HepG2 (cell line): ENCODE results near the gene CLTA. TPM values are rescaled to one million over a fixed set of nuclear protein-coding genes. Genes with fewer than 3 reads are reported as not detected.

Experiments
- ARNT ChIP-seq: fragments of 450-650 bp; IDR thresholded peaks from 2 replicates; pipeline ENCODE4 v1.6.1; 2017
- CC2D1A ChIP-seq: sonication (generic); formaldehyde crosslinking; IDR thresholded peaks from 2 replicates; pipeline ENCODE4 v1.8.1; 2023; ENCODE audit warnings: mild to moderate bottlenecking, missing genetic modification reagents
- GMEB1 ChIP-seq: sonication (generic); formaldehyde crosslinking; IDR thresholded peaks from 2 replicates; pipeline ENCODE4 v1.5.1; 2020; ENCODE audit warnings: missing genetic modification reagents, mild to moderate bottlenecking, borderline replicate concordance
- HBP1 ChIP-seq: IDR thresholded peaks from 2 replicates; pipeline ENCODE4 v1.6.1; 2016; ENCODE audit warnings: low read depth, control low read depth
- HOXD1 ChIP-seq: sonication (generic); formaldehyde crosslinking; IDR thresholded peaks from 2 replicates; pipeline ENCODE4 v1.5.0; 2020; ENCODE audit warnings: missing genetic modification reagents
- MBD4 ChIP-seq: IDR thresholded peaks from 2 replicates; pipeline ENCODE4 v1.6.1; 2012; ENCODE audit warnings: low read length, inconsistent platforms, borderline replicate concordance
- MIER3 ChIP-seq: IDR thresholded peaks from 2 replicates; pipeline ENCODE4 v1.6.1; 2016; ENCODE audit warnings: missing compliant biosample characterization, borderline replicate concordance
- NFRKB ChIP-seq: fragments of 450-650 bp; IDR thresholded peaks from 2 replicates; pipeline ENCODE4 v1.6.1; 2017
- PPARG ChIP-seq: conservative IDR thresholded peaks from 2 replicates; pipeline ENCODE4 v1.6.1; 2016; ENCODE audit warnings: missing biosample characterization, missing genetic modification reagents
- PRDM4 ChIP-seq: sonication (generic); formaldehyde crosslinking; IDR thresholded peaks from 2 replicates; pipeline ENCODE4 v1.9.0; 2021; ENCODE audit warnings: missing genetic modification reagents, borderline replicate concordance
- RBM39 ChIP-seq: fragments of 200-400 bp; formaldehyde crosslinking; IDR thresholded peaks from one replicate; pipeline ENCODE4 v1.6.1; 2018; ENCODE audit warnings: antibody characterized with exemption, mild to moderate bottlenecking, low read depth, low read length; ENCODE audit not compliant: poor library complexity, severe bottlenecking
- RFX5 ChIP-seq: IDR thresholded peaks from 2 replicates; pipeline ENCODE4 v1.6.1; 2011; ENCODE audit warnings: low read depth, low read length, improper control_type of control experiment
- RNF2 ChIP-seq: fragments of 450-650 bp; conservative IDR thresholded peaks from 2 replicates; pipeline ENCODE4 v1.6.1; 2016; ENCODE audit warnings: low read depth
- TEF ChIP-seq: sonication (generic); formaldehyde crosslinking; IDR thresholded peaks from 2 replicates; pipeline ENCODE4 v1.5.0; 2020; ENCODE audit warnings: missing genetic modification reagents
- ZMYM4 ChIP-seq: sonication (generic); formaldehyde crosslinking; IDR thresholded peaks from 2 replicates; pipeline ENCODE4 v1.8.1; 2023; ENCODE audit warnings: mild to moderate bottlenecking, missing genetic modification reagents
- ZNF451 ChIP-seq: sonication (generic); formaldehyde crosslinking; IDR thresholded peaks from 2 replicates; pipeline ENCODE4 v1.5.0; 2020; ENCODE audit warnings: mild to moderate bottlenecking, missing genetic modification reagents
- ZNF772 ChIP-seq: sonication (generic); formaldehyde crosslinking; IDR thresholded peaks from 2 replicates; pipeline ENCODE4 v1.5.0; 2020; ENCODE audit warnings: mild to moderate bottlenecking, missing genetic modification reagents
- ZNF782 ChIP-seq: sonication (generic); formaldehyde crosslinking; IDR thresholded peaks from 2 replicates; pipeline ENCODE4 v1.4.0; 2020; ENCODE audit warnings: missing genetic modification reagents, mild to moderate bottlenecking, borderline replicate concordance
- ZSCAN31 ChIP-seq: sonication (generic); formaldehyde crosslinking; IDR thresholded peaks from 2 replicates; pipeline ENCODE4 v1.5.0; 2020; ENCODE audit warnings: low read depth, mild to moderate bottlenecking, missing genetic modification reagents
- polyA plus RNA-seq, 8 experiments: library from polyadenylated mRNA; depleted of rRNA in 3 of 8; stranded (reverse) in 7 of 8; unstranded in 1 of 8; fragments of >200 nt; fragmentation: Illumina TruSeq in 4 of 8; extraction: Trizol in 4 of 8; gene quantifications; 2 replicates each; pipeline versions ENCODE4 v1.2.1 to v1.2.3, GENCODE V29; 2011 to 2016; ENCODE audit warnings: low read depth in 4 of 8, missing spikeins in 1 of 8, mixed read lengths in 1 of 8; ENCODE audit not compliant: insufficient read depth in 1 of 8
- total RNA-seq, 5 experiments: library from RNA; depleted of rRNA; stranded (reverse); fragments of >200 nt; fragmentation: Illumina TruSeq; extraction: Trizol; gene quantifications; 2 replicates each; pipeline ENCODE4 v1.2.3, GENCODE V29; 2016; ENCODE audit warnings: low read depth in 1 of 5

CLTA gene
- total and polyA plus RNA-seq, 2 of the 13 experiments (the other 11 are each of a cell fraction or from before 2014, with no cell fraction given) = 143 to 222 TPM

GRCh38 chr9:36190388-36191289, at the start of gene CLTA (continued):
- TF ChIP-seq PRDM4 (CRISPR knock-in tag) (no peak), ZNF451 (CRISPR knock-in tag) (0 out of 2 replicates have a peak, but pooled peaks have one; percentile 45), NFRKB (no peak), PPARG (CRISPR knock-in tag) (0 out of 2 replicates have a peak, but pooled peaks have one; percentile 6), HBP1 (peak; percentile 88; the same call in 1 of the 2 replicates), RNF2 (0 out of 2 replicates have a peak, but pooled peaks have one; percentile 55), ZNF782 (CRISPR knock-in tag) (peak; percentile 90; the same call in 1 of the 2 replicates), MIER3 (CRISPR knock-in tag) (peak; percentile 81; the same call in 1 of the 2 replicates), RFX5 (peak; percentile 59; the same call in 1 of the 2 replicates), GMEB1 (CRISPR knock-in tag) (peak; percentile 53; the same call in 1 of the 2 replicates), ZSCAN31 (no peak), ZNF772 (CRISPR knock-in tag) (peak; percentile 86; the same call in 1 of the 2 replicates), MBD4 (no peak), CC2D1A (CRISPR knock-in tag) (no peak), ARNT (no peak), ZMYM4 (CRISPR knock-in tag) (peak; percentile 80), TEF (0 out of 2 replicates have a peak, but pooled peaks have one; percentile 20), RBM39 (peak; percentile 69), HOXD1 (CRISPR knock-in tag) (peak; percentile 88)
